K562 (cell line): ENCODE results near the gene TMEM132D. TPM values are rescaled to one million over a fixed set of nuclear protein-coding genes. Genes with fewer than 3 reads are reported as not detected.

Experiments used
- ATAC-seq: fragments of 200-7000 bp; cut with Tn5 transposase; 3 replicates; pipeline ENCODE4 v1.9.1; 2020; ENCODE audit warnings: moderate library complexity
- BruUV-seq: library from RNA; stranded (reverse); fragments of 400-500 nt; replicated peaks from 2 replicates; lab custom pipeline; 2021; lab: Mats Ljungman, UMichigan
- CTCF ChIA-PET: fragments of 300-600 bp; formaldehyde crosslinking; extraction: SDS; loops from one replicate; lab custom pipeline; 2021; ENCODE audit warnings: low intra/inter-chr PET ratio; lab: Yijun Ruan, JAX
- POLR2A ChIA-PET: fragments of 300-600, 350-650 bp; sonication (Branson Sonifier 250); formaldehyde crosslinking; extraction: SDS; loops from one replicate; lab custom pipeline; 2021; ENCODE audit warnings: antibody characterized with exemption, inconsistent platforms; lab: Yijun Ruan, JAX
- DNase-seq, 4 experiments: peaks; one replicate each; pipeline versions ENCODE4 v3.0.0 to v3.0.0-alpha.2; 2011 to 2018; ENCODE audit warnings: low spot score in 3 of 4, mixed read lengths in 3 of 4; ENCODE audit errors: extremely low read depth in 1 of 4
- FAIRE-seq: peaks from 2 replicates; lab custom pipeline; 2011; peaks lifted over from hg19 to GRCh38; lab: Jason Lieb, UNC
- H2AFZ ChIP-seq: 2 replicates; pipeline ENCODE4 v1.6.0; 2011; ENCODE audit warnings: low read depth, low read length, control low read depth, inconsistent platforms
- H3K27ac ChIP-seq: fragments of 200-600 bp; 3 replicates; pipeline ENCODE4 v1.8.0; 2011; ENCODE audit warnings: low read depth, mild to moderate bottlenecking, control low read depth, inconsistent platforms, low read length, moderate library complexity, mixed read lengths; ENCODE audit errors: extremely low read depth
- H3K27me3 ChIP-seq, 2 experiments: fragments of 300-600 bp in 1 of 2; 2 replicates in 1 of 2; 3 replicates in 1 of 2; pipeline versions ENCODE4 v1.6.0 to v1.8.0; 2011; ENCODE audit warnings: inconsistent platforms in 2 of 2, low read length in 2 of 2, mild to moderate bottlenecking in 1 of 2, mixed read lengths in 1 of 2, moderate library complexity in 1 of 2; ENCODE audit not compliant: control insufficient read depth in 2 of 2, insufficient read depth in 2 of 2
- H3K36me3 ChIP-seq: fragments of 300-600 bp; 3 replicates; pipeline ENCODE4 v1.8.0; 2011; ENCODE audit warnings: mild to moderate bottlenecking, low read length, inconsistent platforms; ENCODE audit not compliant: control insufficient read depth, insufficient read depth
- H3K4me1 ChIP-seq, 2 experiments: fragments of 200-600 bp in 1 of 2; replicated peaks in 1 of 2; 2 replicates in 1 of 2; 3 replicates in 1 of 2; pipeline versions ENCODE4 v1.5.1 to v1.8.0; 2011; ENCODE audit warnings: inconsistent platforms in 2 of 2, low read length in 2 of 2, mild to moderate bottlenecking in 1 of 2, mixed read lengths in 1 of 2, moderate library complexity in 1 of 2; ENCODE audit not compliant: control insufficient read depth in 2 of 2, insufficient read depth in 2 of 2
- H3K4me2 ChIP-seq: 2 replicates; pipeline ENCODE4 v1.6.1; 2011; ENCODE audit warnings: low read length, control low read depth, inconsistent platforms, mixed read lengths; ENCODE audit not compliant: insufficient read depth
- H3K4me3 ChIP-seq: fragments of 200-600 bp; sonication (generic), shearing (Covaris generic); 2 replicates; pipeline ENCODE4 v1.5.1; 2016; ENCODE audit warnings: control low read depth, inconsistent platforms
- H3K79me2 ChIP-seq: fragments of 200-600 bp; 3 replicates; pipeline ENCODE4 v1.8.0; 2011; ENCODE audit warnings: low read length, inconsistent platforms; ENCODE audit not compliant: control insufficient read depth, insufficient read depth
- H3K9ac ChIP-seq, 2 experiments: 2 replicates each; pipeline versions ENCODE4 v1.6.0 to v1.6.1; 2011; ENCODE audit warnings: low read depth in 2 of 2, low read length in 2 of 2, control low read depth in 1 of 2, inconsistent platforms in 1 of 2, mild to moderate bottlenecking in 1 of 2, mixed read lengths in 1 of 2; ENCODE audit not compliant: insufficient read depth in 1 of 2
- H3K9me1 ChIP-seq: one replicate; pipeline ENCODE4 v1.6.0; 2011; ENCODE audit warnings: inconsistent platforms, mild to moderate bottlenecking, low read length, moderate library complexity; ENCODE audit not compliant: control insufficient read depth, insufficient read depth
- H3K9me3 ChIP-seq: replicated peaks from 2 replicates; pipeline ENCODE4 v1.5.1; 2011; ENCODE audit warnings: low read depth, low read length, inconsistent platforms; ENCODE audit not compliant: control insufficient read depth, insufficient read depth
- H4K20me1 ChIP-seq: replicated peaks from 2 replicates; pipeline ENCODE4 v1.6.1; 2011; ENCODE audit warnings: low read length, inconsistent platforms, mixed read lengths; ENCODE audit not compliant: control insufficient read depth, insufficient read depth
- ATF1 ChIP-seq, 2 experiments: fragments of 450-650 bp in 1 of 2; IDR thresholded peaks; 2 replicates each; pipeline ENCODE4 v1.6.1; 2016; ENCODE audit warnings: missing compliant biosample characterization in 1 of 2, missing genetic modification characterization in 1 of 2
- ELF4 ChIP-seq: fragments of 450-650 bp; formaldehyde crosslinking; IDR thresholded peaks from 2 replicates; pipeline ENCODE4 v1.4.0; 2022; ENCODE audit warnings: missing genetic modification characterization
- EP400 ChIP-seq: fragments of 450-650 bp; IDR thresholded peaks from 2 replicates; pipeline ENCODE4 v1.6.1; 2017; ENCODE audit warnings: antibody characterized with exemption, mild to moderate bottlenecking, moderate library complexity
- HDAC1 ChIP-seq, 2 experiments: fragments of 450-650 bp; IDR thresholded peaks; 2 replicates each; pipeline ENCODE4 v1.6.1; 2016 to 2017; ENCODE audit warnings: inconsistent platforms in 1 of 2, mild to moderate bottlenecking in 1 of 2, moderate library complexity in 1 of 2
- KLF16 ChIP-seq: IDR thresholded peaks from 2 replicates; pipeline ENCODE4 v1.6.1; 2016; ENCODE audit warnings: antibody characterized with exemption
- MYNN ChIP-seq, 2 experiments: sonication (generic); formaldehyde crosslinking in 1 of 2; IDR thresholded peaks; 2 replicates each; pipeline versions ENCODE4 v1.5.0 to v1.6.1; 2016 to 2020; ENCODE audit warnings: antibody characterized with exemption in 1 of 2, missing genetic modification reagents in 1 of 2
- OTX1 ChIP-seq: fragments of 450-650 bp; formaldehyde crosslinking; IDR thresholded peaks from 2 replicates; pipeline ENCODE4 v1.4.0; 2022; ENCODE audit warnings: mild to moderate bottlenecking
- SPI1 ChIP-seq: IDR thresholded peaks from 2 replicates; pipeline ENCODE4 v1.6.1; 2011; ENCODE audit warnings: low read depth, low read length, control low read depth, borderline replicate concordance
- WGBS: fragments of 100-300 bp; shearing (Covaris generic); methylation state at CpG from one replicate; pipeline ENCODE4 v1.1.6; 2016; ENCODE audit warnings: low coverage, mixed read lengths; ENCODE audit not compliant: insufficient coverage; ENCODE audit errors: missing lambda C conversion rate; 5-methylcytosine and 5-hydroxymethylcytosine counted together
- in situ Hi-C: fragments of 300-500 bp; cut with MboI; formaldehyde crosslinking; loops from 4 replicates; pipeline ENCODE4 v1.15.0; 2018; ENCODE audit warnings: inconsistent platforms, mixed read lengths
- intact Hi-C: fragments of 100-400 bp; cut with micrococcal nuclease; formaldehyde crosslinking; loops from 2 replicates; pipeline ENCODE4 v1.14.2; 2022
- polyA plus RNA-seq, 8 experiments: library from polyadenylated mRNA; depleted of rRNA in 4 of 8; stranded (reverse) in 5 of 8; unstranded in 3 of 8; fragments of >200 nt; fragmentation: Nextera tagmentation in 2 of 8; fragmentation: Illumina TruSeq in 1 of 8; extraction: Ambion mirVana in 2 of 8; extraction: Trizol in 1 of 8; gene quantifications; 2 replicates each; pipeline versions ENCODE4 v1.2.1 to v1.2.3, GENCODE V29; 2011 to 2014; ENCODE audit warnings: inconsistent platforms in 1 of 8, missing spikeins in 1 of 8
- total RNA-seq, 7 experiments: library from RNA; depleted of rRNA in 6 of 7; stranded (reverse); fragments of >200 nt in 6 of 7; fragmentation: Illumina TruSeq in 2 of 7; extraction: Trizol in 2 of 7; gene quantifications; 2 replicates each; pipeline versions ENCODE4 v1.2.1 to v1.2.3, GENCODE V29; 2011 to 2021; ENCODE audit warnings: low replicate concordance in 1 of 7
- TF ChIP-seq, protein P1 (sequence below): fragments of 450-650 bp; formaldehyde crosslinking; conservative IDR thresholded peaks from 2 replicates; pipeline ENCODE4 v1.4.0; 2022; ENCODE audit warnings: mild to moderate bottlenecking, missing genetic modification characterization
- TF ChIP-seq, protein P2 (sequence below): fragments of 450-650 bp; formaldehyde crosslinking; IDR thresholded peaks from 2 replicates; pipeline ENCODE4 v1.4.0; 2022; ENCODE audit warnings: missing genetic modification characterization

Gene TMEM132D
- total and polyA plus RNA-seq, 9 of the 15 experiments (the other 6 are each of a cell fraction or from before 2014, with no cell fraction given) = not detected

DNA sequence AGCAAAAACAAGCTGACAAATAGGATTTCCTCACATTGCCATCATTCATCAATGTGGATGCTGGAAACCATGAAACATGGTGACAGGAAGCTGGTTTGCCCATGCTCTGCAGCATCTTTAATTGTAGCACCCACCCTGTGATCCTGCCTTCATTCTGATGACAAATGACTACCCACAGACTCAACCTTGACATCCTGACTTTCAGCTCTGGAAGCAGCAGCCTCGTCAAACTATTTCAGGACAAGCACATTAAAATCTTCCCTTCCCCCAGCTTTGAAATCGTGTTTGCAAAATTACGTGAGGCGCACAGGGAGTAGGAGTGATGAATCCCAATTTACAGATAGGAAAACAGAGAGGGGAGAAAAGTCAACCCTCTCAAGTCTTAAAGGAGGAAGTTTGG lies 765.0 kb downstream of the TMEM132D start:
- Histone ChIP-seq H3K4me2 (no peak overlapping the region), H3K9me3 (no peaks in the 10 kb centered on the region), H3K4me1 (no peaks in the 10 kb centered on the region), H3K9me1 (no peaks in the 10 kb centered on the region), H3K9ac (no peak overlapping the region), H3K27ac (no peak overlapping the region), H3K4me3 (no peak overlapping the region), H4K20me1 (no peaks in the 10 kb centered on the region), H3K79me2 (no peaks in the 10 kb centered on the region), H2AFZ (no peak overlapping the region), H3K27me3 (no peaks in the 10 kb centered on the region), H3K36me3 (no peaks in the 10 kb centered on the region)
- in situ Hi-C loops (no loop called here), intact Hi-C loops (no loop called here)
- ChIA-PET CTCF (no interaction called here), POLR2A (no interaction called here)
- ATAC-seq = no peak
- TF ChIP-seq EP400 = no peak
- WGBS = 0% methylated on average over 4 of the region's 4 CpGs
- no TSS peak for BruUV-seq
- no peak for DNase-seq
- FAIRE-seq = no peak

DNA sequence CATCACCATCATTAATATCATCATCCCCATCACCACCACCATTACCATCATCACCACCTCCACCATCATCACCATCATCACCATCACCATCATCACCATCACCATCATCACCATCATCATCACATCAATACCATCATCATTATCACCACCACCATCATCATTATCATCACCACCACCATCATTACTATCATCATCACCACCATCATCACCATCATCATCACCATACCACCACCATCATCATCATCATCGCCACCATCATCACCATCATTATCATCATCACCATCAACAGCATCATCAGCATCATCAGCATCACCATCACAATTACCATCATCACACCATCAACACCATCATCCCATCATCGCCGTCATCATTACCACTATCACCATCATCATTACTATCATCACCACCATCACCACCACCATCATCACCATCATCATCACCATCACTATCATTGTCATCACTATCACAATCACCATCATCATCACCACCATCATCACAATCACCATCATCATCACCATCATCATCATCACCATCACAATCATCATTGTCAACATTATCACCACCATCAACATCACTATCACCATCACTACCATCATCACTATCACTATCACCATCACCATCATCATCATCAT lies 767.0 kb downstream of the TMEM132D start:
- Histone ChIP-seq H3K27me3 (no peaks in the 10 kb centered on the region), H3K27ac (no peak overlapping the region), H3K36me3 (no peaks in the 10 kb centered on the region), H3K9ac (no peak overlapping the region), H3K4me1 (no peaks in the 10 kb centered on the region), H3K9me3 (no peaks in the 10 kb centered on the region), H2AFZ (no peak overlapping the region), H3K4me2 (no peak overlapping the region), H3K9me1 (no peaks in the 10 kb centered on the region), H3K79me2 (no peaks in the 10 kb centered on the region), H4K20me1 (no peaks in the 10 kb centered on the region), H3K4me3 (no peak overlapping the region)
- ATAC-seq (no peak), FAIRE-seq (no peak), DNase-seq (no peak)
- TF ChIP-seq MYNN (IDR thresholded peaks at IDR 0.05) (no peak), MYNN (CRISPR knock-in tag; IDR thresholded peaks at IDR 0.05) (no peak), ELF4 (peak; percentile 47; the same call in 1 of the 2 replicates), KLF16 (no peak), ATF1 (CRISPR knock-in tag; IDR thresholded peaks at IDR 0.05) (no peak), ATF1 (tag; IDR thresholded peaks at IDR 0.05) (peak; percentile 39), OTX1 (CRISPR knock-in tag) (peak; percentile 57; the same call in 1 of the 2 replicates), HDAC1 (IDR thresholded peaks at IDR 0.05) (peak in 1 of 2 experiments; percentile 26; a peak in 1 of 4 replicates), SPI1 (no peak)
- TF ChIP-seq, protein P1, sequence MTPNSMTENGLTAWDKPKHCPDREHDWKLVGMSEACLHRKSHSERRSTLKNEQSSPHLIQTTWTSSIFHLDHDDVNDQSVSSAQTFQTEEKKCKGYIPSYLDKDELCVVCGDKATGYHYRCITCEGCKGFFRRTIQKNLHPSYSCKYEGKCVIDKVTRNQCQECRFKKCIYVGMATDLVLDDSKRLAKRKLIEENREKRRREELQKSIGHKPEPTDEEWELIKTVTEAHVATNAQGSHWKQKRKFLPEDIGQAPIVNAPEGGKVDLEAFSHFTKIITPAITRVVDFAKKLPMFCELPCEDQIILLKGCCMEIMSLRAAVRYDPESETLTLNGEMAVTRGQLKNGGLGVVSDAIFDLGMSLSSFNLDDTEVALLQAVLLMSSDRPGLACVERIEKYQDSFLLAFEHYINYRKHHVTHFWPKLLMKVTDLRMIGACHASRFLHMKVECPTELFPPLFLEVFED (CRISPR knock-in tag) = 0 out of 2 replicates have a peak, but pooled peaks have one; percentile 40
- TF ChIP-seq, protein P2, sequence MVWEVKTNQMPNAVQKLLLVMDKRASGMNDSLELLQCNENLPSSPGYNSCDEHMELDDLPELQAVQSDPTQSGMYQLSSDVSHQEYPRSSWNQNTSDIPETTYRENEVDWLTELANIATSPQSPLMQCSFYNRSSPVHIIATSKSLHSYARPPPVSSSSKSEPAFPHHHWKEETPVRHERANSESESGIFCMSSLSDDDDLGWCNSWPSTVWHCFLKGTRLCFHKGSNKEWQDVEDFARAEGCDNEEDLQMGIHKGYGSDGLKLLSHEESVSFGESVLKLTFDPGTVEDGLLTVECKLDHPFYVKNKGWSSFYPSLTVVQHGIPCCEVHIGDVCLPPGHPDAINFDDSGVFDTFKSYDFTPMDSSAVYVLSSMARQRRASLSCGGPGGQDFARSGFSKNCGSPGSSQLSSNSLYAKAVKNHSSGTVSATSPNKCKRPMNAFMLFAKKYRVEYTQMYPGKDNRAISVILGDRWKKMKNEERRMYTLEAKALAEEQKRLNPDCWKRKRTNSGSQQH (CRISPR knock-in tag) = 0 out of 2 replicates have a peak, but pooled peaks have one; percentile 13
- in situ Hi-C loops = no loop called here
- 0% methylated on average over 3 of the region's 3 CpGs for WGBS
- intact Hi-C loops = no loop called here
- ChIA-PET POLR2A (no interaction called here), CTCF (no interaction called here)
- BruUV-seq = no TSS peak
